SK-N-SH treated with all-trans-retinoic acid at 6 μM for 48 hours (cell line): Measurements from ENCODE around the gene GREB1L.

Experiments used
- ATAC-seq: fragments of 200-7000 bp; cut with Tn5 transposase; 3 replicates; pipeline ENCODE4 v1.9.1; 2020; ENCODE audit warnings: mild to moderate bottlenecking, moderate library complexity
- ARNTL ChIP-seq: fragments of 450-650 bp; formaldehyde crosslinking; IDR thresholded peaks from 2 replicates; pipeline ENCODE4 v1.5.0; 2020; ENCODE audit warnings: low read depth, mild to moderate bottlenecking, moderate library complexity, borderline replicate concordance
- BACH2 ChIP-seq: fragments of 250-450 bp; sonication (Bioruptor Pico); IDR thresholded peaks from 2 replicates; pipeline ENCODE4 v1.9.0; 2021; ENCODE audit warnings: mild to moderate bottlenecking, borderline replicate concordance
- CSDC2 ChIP-seq: fragments of 250-450 bp; sonication (Bioruptor Pico); IDR thresholded peaks from 2 replicates; pipeline ENCODE4 v1.5.0; 2020; ENCODE audit warnings: mild to moderate bottlenecking, moderate library complexity
- ESRRG ChIP-seq: fragments of 250-450 bp; sonication (Bioruptor Pico); IDR thresholded peaks from 2 replicates; pipeline ENCODE4 v1.6.1; 2021; ENCODE audit warnings: mild to moderate bottlenecking
- GLIS3 ChIP-seq: fragments of 250-450 bp; sonication (Bioruptor Pico); IDR thresholded peaks from 2 replicates; pipeline ENCODE4 v1.5.0; 2020; ENCODE audit warnings: mild to moderate bottlenecking, moderate library complexity
- ISL1 ChIP-seq: fragments of 250-450 bp; sonication (Bioruptor Pico); IDR thresholded peaks from 2 replicates; pipeline ENCODE4 v2.1.2; 2022; ENCODE audit warnings: mild to moderate bottlenecking, moderate library complexity
- OSR1 ChIP-seq: fragments of 250-450 bp; sonication (Bioruptor Pico); IDR thresholded peaks from 2 replicates; pipeline ENCODE4 v1.8.0; 2022; ENCODE audit warnings: moderate library complexity, mild to moderate bottlenecking, inconsistent platforms
- PPARA ChIP-seq: fragments of 250-450 bp; sonication (Bioruptor Pico); IDR thresholded peaks from 2 replicates; pipeline ENCODE4 v1.5.0; 2020; ENCODE audit warnings: mild to moderate bottlenecking, borderline replicate concordance
- RARB ChIP-seq: fragments of 250-450 bp; sonication (Bioruptor Pico); IDR thresholded peaks from 2 replicates; pipeline ENCODE4 v1.8.0; 2021; ENCODE audit warnings: mild to moderate bottlenecking, moderate library complexity
- SNAI2 ChIP-seq: fragments of 250-450 bp; sonication (Bioruptor Pico); IDR thresholded peaks from 2 replicates; pipeline ENCODE4 v1.5.0; 2020; ENCODE audit warnings: mild to moderate bottlenecking, moderate library complexity
- TCF4 ChIP-seq: fragments of 250-450 bp; sonication (Bioruptor Pico); IDR thresholded peaks from 2 replicates; pipeline ENCODE4 v1.8.0; 2021; ENCODE audit warnings: mild to moderate bottlenecking, moderate library complexity, borderline replicate concordance
- TOX ChIP-seq: fragments of 250-450 bp; sonication (Bioruptor Pico); IDR thresholded peaks from 2 replicates; pipeline ENCODE4 v1.8.0; 2021; ENCODE audit warnings: mild to moderate bottlenecking, moderate library complexity, borderline replicate concordance
- ZFP3 ChIP-seq: fragments of 250-450 bp; sonication (Bioruptor Pico); IDR thresholded peaks from 2 replicates; pipeline ENCODE4 v1.5.0; 2020; ENCODE audit warnings: mild to moderate bottlenecking, moderate library complexity
- ZFP30 ChIP-seq: fragments of 450-650 bp; formaldehyde crosslinking; IDR thresholded peaks from 2 replicates; pipeline ENCODE4 v1.5.0; 2022; ENCODE audit warnings: mild to moderate bottlenecking, moderate library complexity
- ZNF565 ChIP-seq: fragments of 450-650 bp; formaldehyde crosslinking; conservative IDR thresholded peaks from 2 replicates; pipeline ENCODE4 v1.5.0; 2020; ENCODE audit warnings: low read depth, mild to moderate bottlenecking, moderate library complexity
- ZNF70 ChIP-seq: fragments of 450-650 bp; formaldehyde crosslinking; IDR thresholded peaks from 2 replicates; pipeline ENCODE4 v1.5.0; 2020; ENCODE audit warnings: mild to moderate bottlenecking, moderate library complexity
- TF ChIP-seq, protein P1 (sequence below): fragments of 250-450 bp; sonication (Bioruptor Pico); IDR thresholded peaks from 2 replicates; pipeline ENCODE4 v1.5.1; 2020; ENCODE audit warnings: low read depth, mild to moderate bottlenecking, moderate library complexity
- TF ChIP-seq, protein P2 (sequence below): fragments of 250-450 bp; sonication (Bioruptor Pico); IDR thresholded peaks from 2 replicates; pipeline ENCODE4 v1.5.1; 2021; ENCODE audit warnings: mild to moderate bottlenecking, moderate library complexity
- TF ChIP-seq, protein P3 (sequence below): fragments of 250-450 bp; sonication (Bioruptor Pico); IDR thresholded peaks from 2 replicates; pipeline ENCODE4 v1.5.0; 2020; ENCODE audit warnings: mild to moderate bottlenecking, moderate library complexity
- TF ChIP-seq, protein P4 (sequence below): fragments of 250-450 bp; sonication (Bioruptor Pico); IDR thresholded peaks from 2 replicates; pipeline ENCODE4 v1.8.0; 2021; ENCODE audit warnings: low read depth, mild to moderate bottlenecking, moderate library complexity, borderline replicate concordance
- TF ChIP-seq, protein P5 (sequence below): fragments of 250-450 bp; sonication (Bioruptor Pico); IDR thresholded peaks from 2 replicates; pipeline ENCODE4 v1.8.0; 2020; ENCODE audit warnings: mild to moderate bottlenecking, moderate library complexity, borderline replicate concordance

The GREB1L gene

DNA sequence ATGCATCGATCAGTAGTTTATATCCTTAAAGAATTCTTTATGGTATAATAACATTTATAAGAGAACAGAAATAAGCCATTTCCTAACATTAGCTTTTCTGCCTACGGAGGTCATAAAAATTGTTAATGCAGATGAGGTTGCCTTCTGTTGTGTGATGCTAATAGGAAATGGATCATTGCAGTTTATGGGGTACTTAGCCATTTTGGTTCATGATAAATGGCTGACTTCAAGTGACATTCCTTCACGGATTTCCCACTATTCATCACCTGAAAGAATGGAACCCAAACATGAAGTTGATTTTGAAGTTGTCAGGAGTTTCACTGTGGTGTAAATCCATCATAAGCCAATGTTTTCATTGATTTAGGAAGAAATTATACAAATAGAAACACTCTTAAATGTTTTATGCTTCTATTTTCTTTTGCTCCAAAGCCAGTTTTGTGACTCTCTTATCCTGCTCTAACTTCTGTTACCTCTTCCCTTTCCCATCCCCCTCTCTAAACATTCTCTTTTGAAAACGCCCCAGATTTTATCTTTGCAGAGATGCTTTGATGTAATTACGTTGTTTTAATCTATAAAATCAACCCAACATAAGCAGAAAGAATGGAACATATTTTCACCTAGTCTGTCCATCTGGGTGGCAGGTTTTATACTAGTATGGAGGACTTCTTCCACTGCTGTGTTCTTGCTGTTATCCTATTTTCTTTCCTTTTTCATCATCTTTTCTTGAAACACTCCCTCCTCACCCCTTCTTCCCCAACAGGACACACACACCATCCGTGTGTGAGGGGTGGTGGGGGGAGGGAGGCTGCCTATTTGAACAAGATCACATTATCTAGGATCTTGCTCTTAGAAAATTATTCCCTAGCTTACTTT, 58.2 kb downstream of the GREB1L start:
- TF ChIP-seq, protein P1, sequence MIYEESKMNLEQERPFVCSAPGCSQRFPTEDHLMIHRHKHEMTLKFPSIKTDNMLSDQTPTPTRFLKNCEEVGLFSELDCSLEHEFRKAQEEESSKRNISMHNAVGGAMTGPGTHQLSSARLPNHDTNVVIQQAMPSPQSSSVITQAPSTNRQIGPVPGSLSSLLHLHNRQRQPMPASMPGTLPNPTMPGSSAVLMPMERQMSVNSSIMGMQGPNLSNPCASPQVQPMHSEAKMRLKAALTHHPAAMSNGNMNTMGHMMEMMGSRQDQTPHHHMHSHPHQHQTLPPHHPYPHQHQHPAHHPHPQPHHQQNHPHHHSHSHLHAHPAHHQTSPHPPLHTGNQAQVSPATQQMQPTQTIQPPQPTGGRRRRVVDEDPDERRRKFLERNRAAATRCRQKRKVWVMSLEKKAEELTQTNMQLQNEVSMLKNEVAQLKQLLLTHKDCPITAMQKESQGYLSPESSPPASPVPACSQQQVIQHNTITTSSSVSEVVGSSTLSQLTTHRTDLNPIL: no peak
- TF ChIP-seq, protein P2, sequence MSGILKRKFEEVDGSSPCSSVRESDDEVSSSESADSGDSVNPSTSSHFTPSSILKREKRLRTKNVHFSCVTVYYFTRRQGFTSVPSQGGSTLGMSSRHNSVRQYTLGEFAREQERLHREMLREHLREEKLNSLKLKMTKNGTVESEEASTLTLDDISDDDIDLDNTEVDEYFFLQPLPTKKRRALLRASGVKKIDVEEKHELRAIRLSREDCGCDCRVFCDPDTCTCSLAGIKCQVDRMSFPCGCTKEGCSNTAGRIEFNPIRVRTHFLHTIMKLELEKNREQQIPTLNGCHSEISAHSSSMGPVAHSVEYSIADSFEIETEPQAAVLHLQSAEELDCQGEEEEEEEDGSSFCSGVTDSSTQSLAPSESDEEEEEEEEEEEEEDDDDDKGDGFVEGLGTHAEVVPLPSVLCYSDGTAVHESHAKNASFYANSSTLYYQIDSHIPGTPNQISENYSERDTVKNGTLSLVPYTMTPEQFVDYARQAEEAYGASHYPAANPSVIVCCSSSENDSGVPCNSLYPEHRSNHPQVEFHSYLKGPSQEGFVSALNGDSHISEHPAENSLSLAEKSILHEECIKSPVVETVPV: no peak
- TF ChIP-seq, protein P3, sequence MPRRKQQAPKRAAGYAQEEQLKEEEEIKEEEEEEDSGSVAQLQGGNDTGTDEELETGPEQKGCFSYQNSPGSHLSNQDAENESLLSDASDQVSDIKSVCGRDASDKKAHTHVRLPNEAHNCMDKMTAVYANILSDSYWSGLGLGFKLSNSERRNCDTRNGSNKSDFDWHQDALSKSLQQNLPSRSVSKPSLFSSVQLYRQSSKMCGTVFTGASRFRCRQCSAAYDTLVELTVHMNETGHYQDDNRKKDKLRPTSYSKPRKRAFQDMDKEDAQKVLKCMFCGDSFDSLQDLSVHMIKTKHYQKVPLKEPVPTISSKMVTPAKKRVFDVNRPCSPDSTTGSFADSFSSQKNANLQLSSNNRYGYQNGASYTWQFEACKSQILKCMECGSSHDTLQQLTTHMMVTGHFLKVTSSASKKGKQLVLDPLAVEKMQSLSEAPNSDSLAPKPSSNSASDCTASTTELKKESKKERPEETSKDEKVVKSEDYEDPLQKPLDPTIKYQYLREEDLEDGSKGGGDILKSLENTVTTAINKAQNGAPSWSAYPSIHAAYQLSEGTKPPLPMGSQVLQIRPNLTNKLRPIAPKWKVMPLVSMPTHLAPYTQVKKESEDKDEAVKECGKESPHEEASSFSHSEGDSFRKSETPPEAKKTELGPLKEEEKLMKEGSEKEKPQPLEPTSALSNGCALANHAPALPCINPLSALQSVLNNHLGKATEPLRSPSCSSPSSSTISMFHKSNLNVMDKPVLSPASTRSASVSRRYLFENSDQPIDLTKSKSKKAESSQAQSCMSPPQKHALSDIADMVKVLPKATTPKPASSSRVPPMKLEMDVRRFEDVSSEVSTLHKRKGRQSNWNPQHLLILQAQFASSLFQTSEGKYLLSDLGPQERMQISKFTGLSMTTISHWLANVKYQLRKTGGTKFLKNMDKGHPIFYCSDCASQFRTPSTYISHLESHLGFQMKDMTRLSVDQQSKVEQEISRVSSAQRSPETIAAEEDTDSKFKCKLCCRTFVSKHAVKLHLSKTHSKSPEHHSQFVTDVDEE (CRISPR knock-in tag): no peak
- TF ChIP-seq TCF4 (CRISPR knock-in tag) (no peak), ZFP30 (no peak), ZNF70 (CRISPR knock-in tag) (no peak), CSDC2 (CRISPR knock-in tag) (no peak), ZFP3 (CRISPR knock-in tag) (no peak), ISL1 (CRISPR knock-in tag) (no peak), TOX (no peak), OSR1 (CRISPR knock-in tag) (no peak), GLIS3 (CRISPR knock-in tag) (no peak), ZNF565 (CRISPR knock-in tag) (no peak), ARNTL (CRISPR knock-in tag) (no peak), PPARA (CRISPR knock-in tag) (no peak), SNAI2 (CRISPR knock-in tag) (no peak)
- TF ChIP-seq, protein P4, sequence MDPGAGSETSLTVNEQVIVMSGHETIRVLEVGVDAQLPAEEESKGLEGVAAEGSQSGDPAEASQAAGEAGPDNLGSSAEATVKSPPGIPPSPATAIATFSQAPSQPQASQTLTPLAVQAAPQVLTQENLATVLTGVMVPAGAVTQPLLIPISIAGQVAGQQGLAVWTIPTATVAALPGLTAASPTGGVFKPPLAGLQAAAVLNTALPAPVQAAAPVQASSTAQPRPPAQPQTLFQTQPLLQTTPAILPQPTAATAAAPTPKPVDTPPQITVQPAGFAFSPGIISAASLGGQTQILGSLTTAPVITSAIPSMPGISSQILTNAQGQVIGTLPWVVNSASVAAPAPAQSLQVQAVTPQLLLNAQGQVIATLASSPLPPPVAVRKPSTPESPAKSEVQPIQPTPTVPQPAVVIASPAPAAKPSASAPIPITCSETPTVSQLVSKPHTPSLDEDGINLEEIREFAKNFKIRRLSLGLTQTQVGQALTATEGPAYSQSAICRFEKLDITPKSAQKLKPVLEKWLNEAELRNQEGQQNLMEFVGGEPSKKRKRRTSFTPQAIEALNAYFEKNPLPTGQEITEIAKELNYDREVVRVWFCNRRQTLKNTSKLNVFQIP: no peak
- TF ChIP-seq, all 23 proteins: peak for 0
- ATAC-seq: no peak

DNA sequence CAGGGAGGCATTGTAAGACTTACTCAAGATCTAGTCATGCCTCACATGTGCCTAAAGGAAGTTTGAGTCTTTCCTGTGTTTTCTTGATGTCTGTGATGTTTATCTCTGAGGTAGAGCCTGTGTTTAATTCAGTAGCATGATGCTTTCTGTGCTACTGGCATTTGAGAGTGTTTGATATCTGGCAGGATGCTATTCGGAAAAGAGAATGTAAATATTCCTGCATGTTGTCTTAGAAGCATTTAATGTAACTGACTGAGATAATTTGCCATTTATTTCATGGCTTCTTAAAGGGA, 58.8 kb downstream of the GREB1L start:
- ATAC-seq: no peak
- TF ChIP-seq, protein P2: no peak
- no peak for TF ChIP-seq GLIS3 (CRISPR knock-in tag)
- TF ChIP-seq BACH2 (CRISPR knock-in tag): no peak
- no peak for TF ChIP-seq PPARA (CRISPR knock-in tag)
- TF ChIP-seq TCF4 (CRISPR knock-in tag): no peak
- TF ChIP-seq ZNF565 (CRISPR knock-in tag): no peak
- TF ChIP-seq TOX: no peak
- TF ChIP-seq ESRRG (CRISPR knock-in tag): no peak
- no peak for TF ChIP-seq ZFP30
- no peak for TF ChIP-seq ISL1 (CRISPR knock-in tag)
- TF ChIP-seq RARB (CRISPR knock-in tag): no peak
- TF ChIP-seq, protein P1: no peak
- TF ChIP-seq CSDC2 (CRISPR knock-in tag): no peak
- TF ChIP-seq, protein P3 (CRISPR knock-in tag): no peak
- no peak for TF ChIP-seq ZFP3 (CRISPR knock-in tag)
- TF ChIP-seq SNAI2 (CRISPR knock-in tag): no peak
- TF ChIP-seq OSR1 (CRISPR knock-in tag): no peak
- TF ChIP-seq, protein P5, sequence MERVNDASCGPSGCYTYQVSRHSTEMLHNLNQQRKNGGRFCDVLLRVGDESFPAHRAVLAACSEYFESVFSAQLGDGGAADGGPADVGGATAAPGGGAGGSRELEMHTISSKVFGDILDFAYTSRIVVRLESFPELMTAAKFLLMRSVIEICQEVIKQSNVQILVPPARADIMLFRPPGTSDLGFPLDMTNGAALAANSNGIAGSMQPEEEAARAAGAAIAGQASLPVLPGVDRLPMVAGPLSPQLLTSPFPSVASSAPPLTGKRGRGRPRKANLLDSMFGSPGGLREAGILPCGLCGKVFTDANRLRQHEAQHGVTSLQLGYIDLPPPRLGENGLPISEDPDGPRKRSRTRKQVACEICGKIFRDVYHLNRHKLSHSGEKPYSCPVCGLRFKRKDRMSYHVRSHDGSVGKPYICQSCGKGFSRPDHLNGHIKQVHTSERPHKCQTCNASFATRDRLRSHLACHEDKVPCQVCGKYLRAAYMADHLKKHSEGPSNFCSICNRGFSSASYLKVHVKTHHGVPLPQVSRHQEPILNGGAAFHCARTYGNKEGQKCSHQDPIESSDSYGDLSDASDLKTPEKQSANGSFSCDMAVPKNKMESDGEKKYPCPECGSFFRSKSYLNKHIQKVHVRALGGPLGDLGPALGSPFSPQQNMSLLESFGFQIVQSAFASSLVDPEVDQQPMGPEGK (CRISPR knock-in tag): no peak
- TF ChIP-seq ARNTL (CRISPR knock-in tag): no peak
- TF ChIP-seq, all 23 proteins: peak for 0
